HCT116 (cell line): Measurements from ENCODE around the gene KAZN. TPM values are rescaled to one million over a fixed set of nuclear protein-coding genes. Genes with fewer than 3 reads are reported as not detected.

Experiments used
- ATAC-seq: fragments of 200-7000 bp; cut with Tn5 transposase; 2 replicates; pipeline ENCODE4 v1.9.1; 2020; ENCODE audit warnings: mild to moderate bottlenecking, moderate library complexity
- BruUV-seq: library from RNA; stranded (reverse); fragments of 400-500 nt; replicated peaks from 2 replicates; lab custom pipeline; 2021; lab: Mats Ljungman, UMichigan
- CTCF ChIA-PET: fragments of 300-600 bp; sonication (Branson Sonifier 250); formaldehyde crosslinking; loops from one replicate; lab custom pipeline; 2021; ENCODE audit warnings: antibody characterized with exemption; lab: Charles Lee
- POLR2A ChIA-PET: fragments of 300-600, 350-600 bp; sonication (Branson Sonifier 250); formaldehyde crosslinking; loops from one replicate; lab custom pipeline; 2021; ENCODE audit warnings: antibody characterized with exemption; lab: Charles Lee
- RAD21 ChIA-PET, 2 experiments: fragments of 300-600 bp; sonication (Branson Sonifier 250); formaldehyde crosslinking; loops; one replicate each; lab custom pipeline; 2023; ENCODE audit warnings: low total read pairs in 2 of 2; ENCODE audit not compliant: uncharacterized antibody in 2 of 2, unreplicated experiment in 2 of 2, low non-redundant PET in 1 of 2; lab: Charles Lee
- DNase-seq: peaks from one replicate; pipeline ENCODE4 v3.0.0-alpha.2; 2010; ENCODE audit warnings: low read depth, low spot score
- H2AFZ ChIP-seq: fragments of 200-600 bp; shearing (Covaris generic), sonication (generic); 2 replicates; pipeline ENCODE4 v1.6.1; 2017; ENCODE audit warnings: low read depth, mixed run types, mixed read lengths, antibody characterized with exemption, low read length; ENCODE audit not compliant: poor library complexity, severe bottlenecking
- H3K27ac ChIP-seq: 2 replicates; pipeline ENCODE4 v1.5.1; 2012; ENCODE audit warnings: low read depth, low read length
- H3K27me3 ChIP-seq: fragments of 200-600 bp; sonication (generic); 2 replicates; pipeline ENCODE4 v1.6.1; 2016; ENCODE audit warnings: mixed run types, low read length, mixed read lengths; ENCODE audit not compliant: insufficient read depth
- H3K36me3 ChIP-seq, 2 experiments: fragments of 200-500 bp in 1 of 2; fragments of 200-600 bp in 1 of 2; sonication (Bioruptor generic) in 1 of 2; sonication (generic) in 1 of 2; 2 replicates each; pipeline versions ENCODE4 v1.5.1 to v1.6.1; 2014 to 2016; ENCODE audit warnings: low read length in 2 of 2, inconsistent platforms in 1 of 2, mixed read lengths in 1 of 2, mixed run types in 1 of 2; ENCODE audit not compliant: insufficient read depth in 2 of 2, control insufficient read depth in 1 of 2
- H3K4me1 ChIP-seq, 2 experiments: fragments of 200-600 bp in 1 of 2; sonication (generic) in 1 of 2; 2 replicates each; pipeline versions ENCODE4 v1.5.1 to v1.6.1; 2012 to 2017; ENCODE audit warnings: low read length in 2 of 2, inconsistent platforms in 1 of 2, mild to moderate bottlenecking in 1 of 2, mixed read lengths in 1 of 2, mixed run types in 1 of 2, moderate library complexity in 1 of 2; ENCODE audit not compliant: insufficient read depth in 2 of 2, control insufficient read depth in 1 of 2
- H3K4me2 ChIP-seq: fragments of 200-600 bp; sonication (generic); 2 replicates; pipeline ENCODE4 v1.6.1; 2017; ENCODE audit warnings: mixed run types, low read length, mixed read lengths
- H3K4me3 ChIP-seq, 2 experiments: fragments of 200-600 bp in 1 of 2; sonication (generic) in 1 of 2; replicated peaks in 1 of 2; 2 replicates each; pipeline ENCODE4 v1.5.1; 2011 to 2016; ENCODE audit warnings: low read length in 2 of 2, control low read depth in 1 of 2, low read depth in 1 of 2, mild to moderate bottlenecking in 1 of 2, mixed read lengths in 1 of 2, mixed run types in 1 of 2
- H3K79me2 ChIP-seq: fragments of 200-600 bp; sonication (generic); 2 replicates; pipeline ENCODE4 v1.6.1; 2017; ENCODE audit warnings: mild to moderate bottlenecking, mixed run types, low read length, moderate library complexity, mixed read lengths; ENCODE audit not compliant: insufficient read depth
- H3K9ac ChIP-seq: fragments of 200-600 bp; sonication (generic); 2 replicates; pipeline ENCODE4 v1.6.1; 2016; ENCODE audit warnings: low read length, mixed read lengths
- H3K9me2 ChIP-seq: fragments of 200-600 bp; sonication (generic), shearing (Covaris generic); 2 replicates; pipeline ENCODE4 v1.6.1; 2017; ENCODE audit warnings: mixed run types, mild to moderate bottlenecking, moderate library complexity; ENCODE audit not compliant: insufficient read depth
- H3K9me3 ChIP-seq, 2 experiments: fragments of 200-500 bp in 1 of 2; fragments of 200-600 bp in 1 of 2; sonication (Bioruptor generic) in 1 of 2; sonication (generic) in 1 of 2; 2 replicates each; pipeline ENCODE4 v1.6.1; 2014 to 2017; ENCODE audit warnings: low read length in 2 of 2, mixed read lengths in 2 of 2, inconsistent platforms in 1 of 2, low read depth in 1 of 2, mild to moderate bottlenecking in 1 of 2, mixed run types in 1 of 2, moderate library complexity in 1 of 2; ENCODE audit not compliant: control insufficient read depth in 1 of 2, insufficient read depth in 1 of 2
- H4K20me1 ChIP-seq: fragments of 200-600 bp; sonication (generic), shearing (Covaris generic); 2 replicates; pipeline ENCODE4 v1.6.1; 2017; ENCODE audit warnings: mixed run types, mild to moderate bottlenecking, moderate library complexity; ENCODE audit not compliant: insufficient read depth
- ATF3 ChIP-seq: IDR thresholded peaks from 2 replicates; pipeline ENCODE4 v1.6.1; 2012
- CBX3 ChIP-seq: IDR thresholded peaks from 2 replicates; pipeline ENCODE4 v1.6.1; 2012; ENCODE audit warnings: low read depth
- CEBPB ChIP-seq: IDR thresholded peaks from 2 replicates; pipeline ENCODE4 v1.6.1; 2012; ENCODE audit warnings: low read depth
- CTCF ChIP-seq, 3 experiments: fragments of 200-600 bp in 1 of 3; sonication (generic) in 1 of 3; IDR thresholded peaks in 2 of 3; conservative IDR thresholded peaks in 1 of 3; 2 replicates each; pipeline ENCODE4 v1.5.1; 2012 to 2017; ENCODE audit warnings: low read depth in 2 of 3, low read length in 2 of 3, antibody characterized with exemption in 1 of 3, borderline replicate concordance in 1 of 3, control low read depth in 1 of 3, mild to moderate bottlenecking in 1 of 3, mixed read lengths in 1 of 3, mixed run types in 1 of 3, moderate library complexity in 1 of 3; ENCODE audit not compliant: insufficient read depth in 1 of 3
- EGR1 ChIP-seq: IDR thresholded peaks from 2 replicates; pipeline ENCODE4 v1.6.1; 2012; ENCODE audit warnings: low read depth
- ELF1 ChIP-seq: IDR thresholded peaks from 2 replicates; pipeline ENCODE4 v1.6.1; 2012; ENCODE audit warnings: low read depth, borderline replicate concordance
- EZH2 ChIP-seq: fragments of 200-600 bp; sonication (generic); IDR thresholded peaks from 2 replicates; pipeline ENCODE4 v1.6.1; 2017; ENCODE audit warnings: antibody characterized with exemption, mixed run types
- EZH2phosphoT487 ChIP-seq: fragments of 200-600 bp; IDR thresholded peaks from 2 replicates; pipeline ENCODE4 v1.6.1; 2018; ENCODE audit warnings: antibody characterized with exemption, borderline replicate concordance
- FOSL1 ChIP-seq: IDR thresholded peaks from 2 replicates; pipeline ENCODE4 v1.6.1; 2012; ENCODE audit warnings: low read depth
- JUND ChIP-seq: IDR thresholded peaks from 2 replicates; pipeline ENCODE4 v1.6.1; 2012
- MAX ChIP-seq: IDR thresholded peaks from 2 replicates; pipeline ENCODE4 v1.6.1; 2012
- POLR2AphosphoS5 ChIP-seq: IDR thresholded peaks from 2 replicates; pipeline ENCODE4 v1.6.1; 2011; ENCODE audit warnings: mild to moderate bottlenecking, low read depth, low read length, moderate library complexity
- SIN3A ChIP-seq: IDR thresholded peaks from 2 replicates; pipeline ENCODE4 v1.6.1; 2012; ENCODE audit warnings: low read depth
- SP1 ChIP-seq: IDR thresholded peaks from 2 replicates; pipeline ENCODE4 v1.6.1; 2012; ENCODE audit warnings: low read depth
- SRF ChIP-seq: IDR thresholded peaks from 2 replicates; pipeline ENCODE4 v1.6.1; 2012; ENCODE audit warnings: low read depth
- TCF7L2 ChIP-seq: IDR thresholded peaks from 2 replicates; pipeline ENCODE4 v1.7.0; 2011; ENCODE audit warnings: borderline replicate concordance, inconsistent platforms; ENCODE audit not compliant: insufficient read depth, insufficient read length; ENCODE audit errors: extremely low read depth
- YY1 ChIP-seq: IDR thresholded peaks from 2 replicates; pipeline ENCODE4 v1.6.1; 2011; ENCODE audit warnings: low read length, low read depth, moderate library complexity, mild to moderate bottlenecking; ENCODE audit not compliant: insufficient replicate concordance; ENCODE audit errors: extremely low read depth
- ZBTB33 ChIP-seq: IDR thresholded peaks from 2 replicates; pipeline ENCODE4 v1.6.1; 2011; ENCODE audit warnings: mild to moderate bottlenecking, low read length, moderate library complexity; ENCODE audit not compliant: insufficient replicate concordance; ENCODE audit errors: extremely low read depth
- ZFX ChIP-seq: fragments of 450-650 bp; IDR thresholded peaks from 2 replicates; pipeline ENCODE4 v1.6.1; 2017
- ZNF274 ChIP-seq: fragments of 200-500 bp; sonication (Bioruptor generic); IDR thresholded peaks from 2 replicates; pipeline ENCODE4 v1.6.1; 2014; ENCODE audit warnings: mild to moderate bottlenecking, low read depth, low read length, inconsistent platforms
- intact Hi-C: fragments of 100-400 bp; cut with micrococcal nuclease; formaldehyde crosslinking; loops from 2 replicates; pipeline ENCODE4 v1.10.0; 2022
- total RNA-seq: library from RNA; stranded (reverse); gene quantifications from one replicate; pipeline ENCODE4 v1.2.1, GENCODE V29; 2021; ENCODE audit not compliant: unreplicated experiment

KAZN gene
- total RNA-seq, 1 experiment from 2014 or later: 13.4 TPM

- H3K9me2 ChIP-seq: no peaks in the 10 kb centered on the region
- BruUV-seq: no TSS peak
- H3K9me3 ChIP-seq: no peaks in the 10 kb centered on the region
- ChIA-PET POLR2A (no interaction called here), CTCF (no interaction called here), RAD21 (no interaction called here)
- no peaks in the 10 kb centered on the region for H3K79me2 ChIP-seq
- intact Hi-C loops: no loop called here
- no peak overlapping the region for H3K9ac ChIP-seq
- H3K27me3 ChIP-seq: peaks cover 25% of the 10 kb centered on the region; the same call in 1 of the 2 replicates
- ATAC-seq: no peak
- H3K27ac ChIP-seq: no peak overlapping the region
- TF ChIP-seq SIN3A: no peak
- no peak for TF ChIP-seq ZBTB33
- TF ChIP-seq SRF: no peak
- TF ChIP-seq ATF3: no peak
- no peak for TF ChIP-seq TCF7L2
- TF ChIP-seq CBX3: no peak
- no peak for TF ChIP-seq POLR2AphosphoS5
- TF ChIP-seq CEBPB: no peak
- no peak for TF ChIP-seq ZFX
- TF ChIP-seq CTCF (IDR thresholded peaks at IDR 0.05 in 2 of 3, conservative IDR thresholded peaks at IDR 0.05 in 1 of 3; ENCODE audit: borderline replicate concordance in 1 of 3, insufficient read depth in 1 of 3, low read depth in 2 of 3, low read length in 2 of 3): no peak
- TF ChIP-seq YY1: no peak
- TF ChIP-seq ZNF274: no peak
- no peak for TF ChIP-seq EZH2
- no peak for TF ChIP-seq EZH2phosphoT487
- TF ChIP-seq SP1: no peak
- no peak for TF ChIP-seq FOSL1
- no peak for TF ChIP-seq ELF1
- no peak for TF ChIP-seq MAX
- no peak for TF ChIP-seq JUND
- no peak for TF ChIP-seq EGR1
- H3K4me1 ChIP-seq: no peaks in the 10 kb centered on the region
- no peak for DNase-seq
- no peaks in the 10 kb centered on the region for H4K20me1 ChIP-seq
- no peaks in the 10 kb centered on the region for H3K36me3 ChIP-seq
- H2AFZ ChIP-seq: no peak overlapping the region
- no peak overlapping the region for H3K4me2 ChIP-seq
- no peak overlapping the region for H3K4me3 ChIP-seq
Observed at GRCh38 chr1:14715802-14716201, 117.3 kb downstream of the KAZN start.
